Colon (tissue), 2 donors: ENCODE data around the gene PCDHA11.
"Not testable (repeated sequence)": the region's sequence is repeated elsewhere in the genome, so short reads cannot be mapped to it uniquely, and the experiment has no call there.

Experiments used
- FAIRE-seq: peaks from 2 replicates; lab custom pipeline; 2012; peaks lifted over from hg19 to GRCh38; lab: Jason Lieb, UNC
- donor health status: control.
- donor health status: control.

Gene PCDHA11, protein sequence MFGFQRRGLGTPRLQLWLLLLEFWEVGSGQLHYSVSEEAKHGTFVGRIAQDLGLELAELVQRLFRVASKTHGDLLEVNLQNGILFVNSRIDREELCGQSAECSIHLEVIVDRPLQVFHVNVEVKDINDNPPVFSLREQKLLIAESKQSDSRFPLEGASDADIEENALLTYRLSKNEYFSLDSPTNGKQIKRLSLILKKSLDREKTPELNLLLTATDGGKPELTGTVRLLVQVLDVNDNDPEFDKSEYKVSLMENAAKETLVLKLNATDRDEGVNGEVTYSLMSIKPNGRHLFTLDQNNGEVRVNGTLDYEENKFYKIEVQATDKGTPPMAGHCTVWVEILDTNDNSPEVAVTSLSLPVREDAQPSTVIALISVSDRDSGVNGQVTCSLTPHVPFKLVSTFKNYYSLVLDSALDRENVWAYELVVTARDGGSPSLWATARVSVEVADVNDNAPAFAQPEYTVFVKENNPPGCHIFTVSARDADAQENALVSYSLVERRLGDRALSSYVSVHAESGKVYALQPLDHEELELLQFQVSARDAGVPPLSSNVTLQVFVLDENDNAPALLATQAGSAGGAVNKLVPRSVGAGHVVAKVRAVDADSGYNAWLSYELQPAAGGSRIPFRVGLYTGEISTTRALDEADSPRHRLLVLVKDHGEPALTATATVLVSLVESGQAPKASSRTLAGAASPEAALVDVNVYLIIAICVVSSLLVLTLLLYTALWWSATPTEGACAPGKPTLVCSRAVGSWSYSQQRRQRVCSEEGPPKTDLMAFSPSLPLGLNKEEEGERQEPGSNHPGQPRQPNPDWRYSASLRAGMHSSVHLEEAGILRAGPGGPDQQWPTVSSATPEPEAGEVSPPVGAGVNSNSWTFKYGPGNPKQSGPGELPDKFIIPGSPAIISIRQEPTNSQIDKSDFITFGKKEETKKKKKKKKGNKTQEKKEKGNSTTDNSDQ

DNA sequence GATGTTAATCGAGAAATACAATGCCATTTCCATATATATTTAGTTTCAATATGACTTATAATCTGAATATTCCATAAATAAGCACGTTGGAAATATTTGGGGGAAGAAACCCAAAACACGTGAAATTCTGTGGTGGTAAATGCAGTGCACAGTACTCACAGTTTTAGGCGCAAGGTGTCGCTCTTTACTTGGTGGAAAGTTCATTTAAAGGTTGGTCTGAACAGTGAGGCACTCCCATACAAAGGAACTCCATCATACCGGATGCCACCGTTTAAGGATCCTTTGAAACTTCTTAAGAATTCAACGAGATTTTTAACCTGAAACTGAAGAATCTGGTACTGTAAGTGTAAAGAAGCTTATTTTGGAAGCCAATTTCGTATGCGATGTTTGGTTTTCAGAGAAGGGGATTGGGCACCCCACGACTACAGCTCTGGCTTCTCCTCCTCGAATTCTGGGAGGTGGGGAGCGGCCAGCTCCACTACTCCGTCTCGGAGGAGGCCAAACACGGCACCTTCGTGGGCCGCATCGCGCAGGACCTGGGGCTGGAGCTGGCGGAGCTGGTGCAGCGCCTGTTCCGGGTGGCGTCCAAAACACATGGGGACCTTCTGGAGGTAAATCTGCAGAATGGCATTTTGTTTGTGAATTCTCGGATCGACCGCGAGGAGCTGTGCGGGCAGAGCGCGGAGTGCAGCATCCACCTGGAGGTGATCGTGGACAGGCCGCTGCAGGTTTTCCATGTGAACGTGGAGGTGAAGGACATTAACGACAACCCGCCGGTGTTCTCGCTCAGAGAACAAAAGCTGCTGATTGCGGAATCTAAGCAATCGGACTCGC is at the start of gene PCDHA11:
Gene PCDHA11, plus strand, starts transcription at position 237 of the 834 bp plus-strand sequence. Its CDS starts 147 bp downstream, at position 384.
- FAIRE-seq = no peak

DNA sequence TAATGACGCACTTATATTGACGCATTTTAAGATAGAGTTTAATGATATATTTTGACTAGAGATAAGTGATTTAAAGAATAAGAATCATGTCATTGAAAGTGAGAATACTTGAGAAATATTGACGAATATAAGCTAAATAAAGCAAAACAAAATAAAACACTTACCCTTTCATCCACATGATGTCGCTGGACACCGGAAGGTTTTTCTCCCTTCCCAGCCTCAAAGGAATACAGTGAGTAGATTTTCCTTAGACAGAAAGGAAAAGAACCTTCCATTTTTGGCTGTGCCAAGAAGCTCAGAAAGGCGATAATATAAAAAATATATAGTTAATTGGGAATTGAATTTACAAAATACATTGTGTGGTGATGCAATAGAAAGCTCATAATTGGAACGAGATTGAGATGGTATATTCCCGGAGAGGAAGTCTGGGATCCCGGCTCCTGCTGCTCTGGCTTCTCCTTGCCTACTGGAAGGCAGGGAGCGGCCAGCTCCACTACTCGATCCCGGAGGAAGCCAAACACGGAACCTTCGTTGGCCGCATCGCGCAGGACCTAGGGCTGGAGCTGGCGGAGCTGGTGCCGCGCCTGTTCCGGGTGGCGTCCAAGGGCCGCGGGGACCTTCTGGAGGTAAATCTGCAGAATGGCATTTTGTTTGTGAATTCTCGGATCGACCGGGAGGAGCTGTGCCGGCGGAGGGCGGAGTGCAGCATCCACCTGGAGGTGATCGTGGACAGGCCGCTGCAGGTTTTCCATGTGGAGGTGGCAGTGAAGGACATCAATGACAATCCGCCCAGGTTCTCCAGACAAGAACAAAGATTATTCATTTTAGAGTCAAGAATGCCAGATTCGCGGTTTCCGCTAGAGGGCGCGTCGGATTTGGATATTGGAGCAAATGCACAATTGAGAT is 47.1 kb upstream of the PCDHA11 start, which contains the start of gene PCDHA5:
Gene PCDHA5, plus strand, starts transcription at position 239 of the 906 bp plus-strand sequence.
- FAIRE-seq = no peak

DNA sequence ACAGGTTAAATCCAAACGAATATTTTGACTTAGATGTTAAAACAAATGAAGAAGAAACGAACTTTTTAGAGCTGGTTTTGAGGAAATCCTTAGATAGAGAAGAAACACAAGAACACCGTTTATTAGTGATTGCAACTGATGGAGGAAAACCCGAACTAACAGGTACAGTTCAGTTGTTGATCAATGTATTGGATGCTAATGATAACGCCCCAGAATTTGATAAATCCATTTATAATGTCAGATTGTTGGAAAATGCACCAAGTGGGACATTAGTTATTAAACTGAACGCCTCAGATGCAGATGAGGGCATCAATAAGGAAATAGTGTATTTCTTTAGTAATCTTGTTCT is 46.5 kb upstream of the PCDHA11 start:
- no peak for FAIRE-seq

DNA sequence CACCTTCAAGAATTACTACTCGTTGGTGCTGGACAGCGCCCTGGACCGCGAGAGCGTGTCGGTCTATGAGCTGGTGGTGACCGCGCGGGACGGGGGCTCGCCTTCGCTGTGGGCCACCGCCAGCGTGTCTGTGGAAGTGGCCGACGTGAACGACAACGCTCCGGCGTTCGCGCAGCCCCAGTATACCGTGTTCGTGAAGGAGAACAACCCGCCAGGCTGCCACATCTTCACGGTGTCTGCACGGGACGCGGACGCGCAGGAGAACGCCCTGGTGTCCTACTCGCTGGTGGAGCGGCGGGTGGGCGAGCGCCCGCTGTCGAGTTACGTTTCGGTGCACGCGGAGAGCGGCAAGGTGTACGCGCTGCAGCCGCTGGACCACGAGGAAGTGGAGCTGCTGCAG is 45.8 kb upstream of the PCDHA11 start:
- not testable (repeated sequence) for FAIRE-seq

DNA sequence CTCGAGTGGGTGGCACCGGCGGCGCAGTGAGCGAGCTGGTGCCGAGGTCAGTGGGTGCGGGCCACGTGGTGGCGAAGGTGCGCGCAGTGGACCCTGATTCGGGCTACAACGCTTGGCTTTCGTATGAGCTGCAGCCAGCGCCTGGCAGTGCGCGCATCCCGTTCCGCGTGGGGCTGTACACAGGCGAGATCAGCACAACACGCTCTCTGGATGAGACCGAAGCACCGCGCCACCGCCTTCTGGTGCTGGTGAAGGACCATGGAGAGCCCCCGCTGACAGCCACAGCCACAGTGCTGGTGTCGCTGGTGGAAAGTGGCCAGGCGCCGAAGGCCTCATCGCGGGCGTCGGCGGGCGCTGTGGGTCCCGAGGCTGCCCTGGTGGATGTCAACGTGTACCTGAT is 45.3 kb upstream of the PCDHA11 start:
- no peak for FAIRE-seq

DNA sequence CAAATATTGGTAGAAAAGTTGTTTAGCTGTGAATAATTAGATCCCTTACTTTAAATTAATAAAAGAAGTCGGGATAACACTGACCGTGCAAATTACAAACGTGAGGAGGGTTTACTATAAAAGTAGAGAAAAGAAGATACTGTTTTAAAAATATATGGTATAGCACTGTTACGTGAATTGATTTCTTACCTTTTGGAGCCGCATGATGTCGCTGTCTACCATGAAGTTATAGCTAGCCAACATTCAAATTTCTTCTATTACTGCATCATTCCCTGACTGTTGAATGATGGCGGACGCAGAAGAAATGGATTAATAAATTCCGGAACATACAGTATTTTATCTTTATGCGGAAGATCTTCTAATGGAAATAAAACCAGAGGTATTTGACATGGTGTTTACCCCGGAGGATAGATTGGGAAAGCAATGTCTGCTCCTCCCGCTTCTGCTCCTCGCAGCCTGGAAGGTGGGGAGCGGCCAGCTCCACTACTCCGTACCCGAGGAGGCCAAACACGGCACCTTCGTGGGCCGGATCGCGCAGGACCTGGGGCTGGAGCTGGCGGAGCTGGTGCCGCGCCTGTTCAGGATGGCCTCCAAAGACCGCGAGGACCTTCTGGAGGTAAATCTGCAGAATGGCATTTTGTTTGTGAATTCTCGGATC is 40.9 kb upstream of the PCDHA11 start, which contains the start of gene PCDHA6:
Gene PCDHA6, plus strand, starts transcription at position 257 of the 658 bp plus-strand sequence. Its CDS starts 132 bp downstream, at position 389.
- FAIRE-seq = no peak

DNA sequence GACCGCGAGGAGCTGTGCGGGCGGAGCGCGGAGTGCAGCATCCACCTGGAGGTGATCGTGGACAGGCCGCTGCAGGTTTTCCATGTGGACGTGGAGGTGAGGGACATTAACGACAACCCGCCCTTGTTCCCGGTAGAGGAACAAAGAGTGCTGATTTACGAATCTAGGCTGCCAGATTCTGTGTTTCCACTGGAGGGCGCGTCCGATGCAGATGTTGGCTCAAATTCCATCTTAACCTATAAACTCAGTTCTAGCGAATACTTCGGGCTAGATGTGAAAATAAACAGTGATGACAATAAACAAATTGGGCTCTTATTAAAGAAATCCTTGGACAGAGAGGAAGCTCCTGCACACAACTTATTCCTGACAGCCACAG is 40.4 kb upstream of the PCDHA11 start:
- FAIRE-seq = no peak

DNA sequence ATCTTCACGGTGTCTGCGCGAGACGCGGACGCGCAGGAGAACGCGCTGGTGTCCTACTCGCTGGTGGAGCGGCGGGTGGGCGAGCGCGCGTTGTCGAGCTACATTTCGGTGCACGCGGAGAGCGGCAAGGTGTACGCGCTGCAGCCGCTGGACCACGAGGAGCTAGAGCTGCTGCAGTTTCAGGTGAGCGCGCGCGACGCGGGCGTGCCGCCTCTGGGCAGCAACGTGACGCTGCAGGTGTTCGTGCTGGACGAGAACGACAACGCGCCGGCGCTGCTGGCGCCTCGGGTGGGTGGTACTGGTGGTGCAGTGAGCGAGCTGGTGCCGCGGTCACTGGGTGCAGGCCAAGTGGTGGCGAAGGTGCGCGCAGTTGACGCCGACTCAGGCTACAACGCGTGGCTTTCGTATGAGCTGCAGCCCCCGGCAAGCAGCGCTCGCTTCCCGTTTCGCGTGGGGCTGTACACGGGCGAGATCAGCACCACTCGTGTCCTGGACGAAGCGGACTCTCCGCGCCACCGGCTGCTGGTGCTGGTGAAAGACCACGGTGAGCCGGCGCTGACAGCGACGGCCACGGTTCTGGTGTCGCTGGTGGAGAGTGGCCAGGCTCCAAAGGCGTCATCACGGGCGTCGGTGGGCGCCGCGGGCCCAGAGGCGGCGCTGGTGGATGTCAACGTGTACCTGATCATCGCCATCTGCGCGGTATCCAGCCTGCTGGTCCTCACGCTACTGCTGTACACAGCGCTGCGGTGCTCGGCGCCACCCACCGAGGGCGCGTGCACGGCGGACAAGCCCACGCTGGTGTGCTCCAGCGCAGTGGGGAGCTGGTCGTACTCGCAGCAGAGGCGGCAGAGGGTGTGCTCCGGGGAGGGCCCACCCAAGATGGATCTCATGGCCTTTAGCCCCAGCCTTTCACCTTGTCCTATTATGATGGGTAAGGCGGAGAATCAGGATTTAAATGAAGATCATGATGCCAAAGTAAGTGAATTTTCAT is 39.0 kb upstream of the PCDHA11 start:
- FAIRE-seq = not testable (repeated sequence)

DNA sequence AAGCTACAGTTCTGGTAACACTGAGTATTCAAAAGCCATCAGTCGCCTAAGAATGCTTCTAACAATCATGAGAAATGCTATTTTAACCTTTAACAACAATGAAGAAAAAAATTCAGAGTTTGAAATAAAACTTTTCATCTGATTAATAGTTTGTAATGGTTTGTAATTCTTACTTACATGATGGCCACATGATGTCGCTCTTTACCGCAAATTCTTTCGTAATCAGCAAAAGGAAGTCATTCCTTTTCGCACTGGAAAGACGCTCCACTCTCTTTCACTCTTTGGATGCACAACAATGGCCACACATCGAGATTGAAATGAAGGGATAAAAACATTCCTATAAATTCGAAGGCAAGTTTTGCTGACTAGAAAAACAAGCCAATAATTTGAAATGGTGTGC is 34.8 kb upstream of the PCDHA11 start, which contains the start of gene PCDHA7:
Gene PCDHA7, plus strand, starts transcription at position 277 of the 400 bp plus-strand sequence. Its CDS starts 115 bp downstream, at position 392.
- no peak for FAIRE-seq

DNA sequence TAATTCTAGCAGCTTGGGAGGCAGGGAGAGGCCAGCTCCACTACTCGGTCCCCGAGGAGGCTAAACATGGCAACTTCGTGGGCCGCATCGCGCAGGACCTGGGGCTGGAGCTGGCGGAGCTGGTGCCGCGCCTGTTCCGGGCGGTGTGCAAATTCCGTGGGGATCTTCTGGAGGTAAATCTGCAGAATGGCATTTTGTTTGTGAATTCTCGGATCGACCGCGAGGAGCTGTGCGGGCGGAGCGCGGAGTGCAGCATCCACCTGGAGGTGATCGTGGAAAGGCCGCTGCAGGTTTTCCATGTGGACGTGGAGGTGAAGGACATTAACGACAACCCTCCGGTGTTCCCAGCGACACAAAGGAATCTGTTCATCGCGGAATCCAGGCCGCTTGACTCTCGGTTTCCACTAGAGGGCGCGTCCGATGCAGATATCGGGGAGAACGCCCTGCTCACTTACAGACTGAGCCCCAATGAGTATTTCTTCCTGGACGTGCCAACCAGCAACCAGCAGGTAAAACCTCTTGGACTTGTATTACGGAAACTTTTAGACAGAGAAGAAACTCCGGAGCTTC is 34.2 kb upstream of the PCDHA11 start:
- FAIRE-seq = not testable (repeated sequence)

DNA sequence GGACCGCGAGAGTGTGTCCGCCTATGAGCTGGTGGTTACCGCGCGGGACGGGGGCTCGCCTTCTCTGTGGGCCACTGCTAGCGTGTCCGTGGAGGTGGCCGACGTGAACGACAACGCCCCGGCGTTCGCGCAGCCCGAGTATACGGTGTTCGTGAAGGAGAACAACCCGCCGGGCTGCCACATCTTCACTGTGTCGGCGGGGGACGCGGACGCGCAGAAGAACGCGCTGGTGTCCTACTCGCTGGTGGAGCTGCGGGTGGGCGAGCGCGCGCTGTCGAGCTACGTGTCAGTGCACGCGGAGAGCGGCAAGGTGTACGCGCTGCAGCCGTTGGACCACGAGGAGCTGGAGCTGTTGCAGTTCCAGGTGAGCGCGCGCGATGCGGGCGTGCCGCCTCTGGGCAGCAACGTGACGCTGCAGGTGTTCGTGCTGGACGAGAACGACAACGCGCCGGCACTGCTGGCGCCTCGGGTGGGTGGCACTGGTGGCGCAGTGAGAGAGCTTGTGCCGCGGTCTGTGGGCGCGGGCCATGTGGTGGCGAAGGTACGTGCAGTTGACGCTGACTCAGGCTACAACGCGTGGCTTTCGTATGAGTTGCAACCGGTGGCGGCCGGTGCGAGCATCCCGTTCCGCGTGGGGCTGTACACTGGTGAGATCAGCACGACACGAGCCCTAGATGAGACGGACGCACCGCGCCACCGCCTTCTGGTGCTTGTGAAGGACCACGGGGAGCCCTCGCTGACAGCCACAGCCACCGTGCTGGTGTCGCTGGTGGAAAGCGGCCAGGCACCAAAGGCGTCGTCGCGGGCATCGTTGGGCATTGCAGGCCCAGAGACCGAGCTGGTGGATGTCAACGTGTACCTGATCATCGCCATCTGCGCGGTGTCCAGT is 32.9 kb upstream of the PCDHA11 start:
- FAIRE-seq = no peak

DNA sequence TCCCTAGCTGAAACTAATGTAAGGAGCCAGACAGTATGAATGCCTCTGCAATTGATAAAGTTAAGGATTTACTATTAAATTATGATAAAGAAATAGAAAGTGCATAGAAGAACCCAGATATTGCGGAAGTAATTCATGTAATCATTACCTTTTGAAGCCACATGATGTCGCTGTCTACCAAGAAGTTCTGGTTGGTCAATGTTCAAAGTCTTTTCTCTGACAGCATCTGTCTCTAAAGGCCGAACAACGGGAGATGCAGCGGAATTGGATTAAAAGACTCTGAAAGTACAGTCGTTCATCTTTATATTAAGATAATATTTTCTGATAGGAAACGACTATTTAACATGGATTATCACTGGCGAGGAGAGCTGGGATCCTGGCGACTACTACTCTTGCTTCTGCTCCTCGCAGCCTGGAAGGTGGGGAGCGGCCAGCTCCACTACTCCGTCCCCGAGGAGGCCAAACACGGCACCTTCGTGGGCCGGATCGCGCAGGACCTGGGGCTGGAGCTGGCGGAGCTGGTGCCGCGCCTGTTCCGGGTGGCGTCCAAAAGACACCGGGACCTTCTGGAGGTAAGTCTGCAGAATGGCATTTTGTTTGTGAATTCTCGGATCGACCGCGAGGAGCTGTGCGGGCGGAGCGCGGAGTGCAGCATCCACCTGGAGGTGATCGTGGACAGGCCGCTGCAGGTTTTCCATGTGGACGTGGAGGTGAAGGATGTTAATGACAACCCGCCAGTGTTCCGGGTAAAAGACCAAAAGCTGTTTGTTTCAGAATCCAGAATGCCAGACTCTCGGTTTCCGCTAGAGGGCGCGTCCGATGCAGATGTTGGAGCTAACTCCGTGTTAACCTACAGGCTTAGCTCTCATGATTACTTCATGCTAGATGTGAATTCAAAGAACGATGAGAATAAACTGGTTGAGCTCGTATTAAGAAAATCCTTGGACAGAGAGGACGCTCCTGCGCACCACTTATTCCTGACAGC is 27.5 kb upstream of the PCDHA11 start, which contains the start of gene PCDHA8:
Gene PCDHA8, plus strand, starts transcription at position 210 of the 985 bp plus-strand sequence. Its CDS starts 135 bp downstream, at position 345.
- no peak for FAIRE-seq

DNA sequence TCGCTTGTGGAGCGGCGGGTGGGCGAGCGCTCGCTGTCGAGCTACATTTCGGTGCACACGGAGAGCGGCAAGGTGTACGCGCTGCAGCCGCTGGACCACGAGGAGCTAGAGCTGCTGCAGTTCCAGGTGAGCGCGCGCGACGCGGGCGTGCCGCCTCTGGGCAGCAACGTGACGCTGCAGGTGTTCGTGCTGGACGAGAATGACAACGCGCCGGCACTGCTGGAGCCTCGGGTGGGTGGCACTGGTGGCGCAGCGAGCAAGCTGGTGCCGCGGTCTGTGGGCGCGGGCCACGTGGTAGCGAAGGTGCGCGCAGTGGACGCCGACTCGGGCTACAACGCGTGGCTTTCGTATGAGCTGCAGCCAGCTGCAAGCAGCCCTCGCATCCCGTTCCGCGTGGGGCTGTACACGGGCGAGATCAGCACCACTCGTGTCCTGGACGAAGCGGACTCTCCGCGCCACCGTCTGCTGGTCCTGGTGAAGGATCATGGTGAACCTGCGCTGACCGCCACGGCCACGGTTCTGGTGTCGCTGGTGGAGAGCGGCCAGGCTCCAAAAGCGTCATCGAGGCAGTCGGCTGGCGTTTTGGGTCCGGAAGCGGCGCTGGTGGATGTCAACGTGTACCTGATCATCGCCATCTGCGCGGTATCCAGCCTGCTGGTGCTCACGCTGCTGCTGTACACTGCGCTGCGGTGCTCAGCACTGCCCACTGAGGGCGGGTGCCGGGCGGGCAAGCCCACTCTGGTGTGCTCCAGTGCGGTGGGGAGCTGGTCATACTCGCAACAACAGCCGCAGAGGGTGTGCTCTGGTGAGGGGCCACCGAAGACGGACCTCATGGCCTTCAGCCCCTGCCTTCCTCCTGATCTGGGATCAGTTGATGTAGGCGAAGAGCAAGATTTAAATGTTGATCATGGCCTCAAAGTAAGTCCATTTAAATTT is 25.7 kb upstream of the PCDHA11 start:
- FAIRE-seq = no peak

DNA sequence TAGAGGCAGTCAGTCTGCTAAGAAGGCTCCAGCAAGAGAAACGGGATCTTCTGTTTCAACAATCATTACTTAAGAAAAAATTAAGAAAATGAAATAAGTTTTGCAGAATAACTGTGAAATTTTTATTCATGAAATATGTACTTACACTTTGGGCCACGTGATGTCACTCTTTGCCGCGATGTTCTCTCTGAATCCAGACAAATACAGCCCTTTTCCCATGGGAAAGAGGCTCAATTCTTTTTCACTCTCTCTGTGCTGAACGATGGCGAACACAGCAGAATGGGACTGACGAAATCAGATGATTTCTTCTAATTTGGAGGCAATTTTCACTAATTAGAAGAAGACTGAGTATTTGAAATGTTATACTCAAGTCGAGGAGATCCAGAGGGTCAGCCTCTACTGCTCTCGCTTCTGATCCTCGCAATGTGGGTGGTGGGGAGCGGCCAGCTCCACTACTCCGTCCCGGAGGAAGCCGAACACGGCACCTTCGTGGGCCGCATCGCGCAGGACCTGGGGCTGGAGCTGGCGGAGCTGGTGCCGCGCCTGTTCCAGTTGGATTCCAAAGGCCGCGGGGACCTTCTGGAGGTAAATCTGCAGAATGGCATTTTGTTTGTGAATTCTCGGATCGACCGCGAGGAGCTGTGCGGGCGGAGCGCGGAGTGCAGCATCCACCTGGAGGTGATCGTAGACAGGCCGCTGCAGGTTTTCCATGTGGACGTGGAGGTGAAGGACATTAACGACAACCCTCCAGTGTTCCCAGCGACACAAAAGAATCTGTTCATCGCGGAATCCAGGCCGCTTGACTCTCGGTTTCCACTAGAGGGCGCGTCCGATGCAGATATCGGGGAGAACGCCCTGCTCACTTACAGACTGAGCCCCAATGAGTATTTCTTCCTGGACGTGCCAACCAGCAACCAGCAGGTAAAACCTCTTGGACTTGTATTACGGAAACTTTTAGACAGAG is 20.3 kb upstream of the PCDHA11 start, which contains the start of gene PCDHA9:
Gene PCDHA9, plus strand, starts transcription at position 244 of the 964 bp plus-strand sequence. Its CDS starts 114 bp downstream, at position 358.
- FAIRE-seq = not testable (repeated sequence)
